Activated naive CD8-positive, alpha-beta T cell (primary cell): Measurements from ENCODE around the gene MACF1.
"Not testable (repeated sequence)": the region's sequence is repeated elsewhere in the genome, so short reads cannot be mapped to it uniquely, and the experiment has no call there.

Experiments used
- H3K27ac Mint-ChIP-seq: one replicate; pipeline ENCODE4 v1.8.0; 2021; ENCODE audit warnings: mixed read lengths
- H3K27me3 Mint-ChIP-seq: one replicate; pipeline ENCODE4 v1.8.0; 2021; ENCODE audit warnings: mixed read lengths
- H3K36me3 Mint-ChIP-seq: one replicate; pipeline ENCODE4 v1.8.0; 2021; ENCODE audit warnings: mixed read lengths
- H3K4me1 Mint-ChIP-seq: one replicate; pipeline ENCODE4 v1.8.0; 2021; ENCODE audit warnings: low read depth, mixed read lengths
- H3K4me3 Mint-ChIP-seq: one replicate; pipeline ENCODE4 v1.8.0; 2021; ENCODE audit warnings: mild to moderate bottlenecking, mixed read lengths
- H3K9me3 Mint-ChIP-seq: one replicate; pipeline ENCODE4 v1.8.0; 2021; ENCODE audit warnings: low read depth, mixed read lengths

MACF1 gene

DNA sequence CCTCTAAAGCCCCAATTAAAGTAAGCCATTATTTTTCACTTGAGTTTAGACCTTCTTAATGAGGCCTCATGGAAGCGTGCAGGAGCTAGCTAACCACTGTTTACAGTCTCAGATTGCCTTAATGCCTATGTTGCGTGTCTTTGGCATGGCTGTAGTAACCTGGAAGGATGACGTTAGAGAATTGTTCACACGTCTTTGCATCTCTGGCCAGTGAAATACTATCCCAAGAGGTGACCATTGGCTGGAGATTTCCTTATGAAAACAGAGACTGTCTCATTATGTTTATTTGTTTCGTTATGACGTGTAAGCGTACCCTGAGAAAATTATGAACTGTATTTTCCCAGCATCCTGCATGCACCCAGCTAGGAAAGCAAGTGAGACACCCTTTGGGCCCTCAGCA lies 268.3 kb downstream of the MACF1 start:
- no peak overlapping the region for H3K27ac Mint-ChIP-seq
- peaks cover 5% of the 10 kb centered on the region for H3K36me3 Mint-ChIP-seq
- no peaks in the 10 kb centered on the region for H3K4me1 Mint-ChIP-seq
- H3K9me3 Mint-ChIP-seq, result no peaks in the 10 kb centered on the region
- H3K4me3 Mint-ChIP-seq, result no peak overlapping the region
- H3K27me3 Mint-ChIP-seq, result no peaks in the 10 kb centered on the region

DNA sequence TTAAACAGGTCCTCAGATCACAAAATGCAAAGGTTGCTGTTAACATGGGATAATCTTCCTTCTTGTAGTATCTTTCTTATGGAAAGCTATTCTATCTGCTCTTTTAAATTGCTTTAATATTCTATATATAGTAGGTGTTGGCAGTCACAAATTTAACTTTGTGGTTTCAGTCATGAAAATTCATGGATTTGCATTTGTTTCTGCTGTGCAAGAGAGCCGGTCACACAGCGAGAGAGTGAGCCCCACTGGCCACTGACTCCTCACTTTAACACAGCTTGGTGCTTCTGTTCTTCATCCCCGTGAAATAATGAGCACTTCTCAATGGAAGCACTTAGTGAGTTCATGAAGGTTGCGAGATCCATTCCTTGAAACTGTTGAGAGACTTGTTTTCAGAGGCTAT lies 268.8 kb downstream of the MACF1 start:
- no peak overlapping the region for H3K4me3 Mint-ChIP-seq
- H3K9me3 Mint-ChIP-seq, result no peaks in the 10 kb centered on the region
- H3K27me3 Mint-ChIP-seq, result no peaks in the 10 kb centered on the region
- peaks cover 5% of the 10 kb centered on the region for H3K36me3 Mint-ChIP-seq
- no peaks in the 10 kb centered on the region for H3K4me1 Mint-ChIP-seq
- H3K27ac Mint-ChIP-seq, result no peak overlapping the region

DNA sequence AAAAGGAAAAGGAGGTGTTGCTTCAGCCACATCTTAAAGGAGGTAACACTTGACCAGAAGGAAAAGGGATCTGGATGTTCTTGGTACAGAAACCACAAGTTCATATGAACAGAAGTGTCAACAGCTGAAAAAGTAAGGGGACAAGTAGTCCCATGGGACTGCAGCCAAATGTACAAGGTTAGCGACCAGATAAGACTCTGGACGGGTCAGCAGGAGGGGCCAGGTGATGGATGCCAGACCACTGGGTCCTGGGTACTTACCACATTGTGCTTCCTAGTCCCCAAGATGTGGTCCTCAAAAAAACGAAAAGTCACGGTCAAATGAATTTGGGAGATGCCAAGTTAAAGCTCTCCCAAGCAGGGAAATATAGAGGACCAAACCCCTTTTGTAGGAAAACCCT lies 270.3 kb downstream of the MACF1 start:
- Mint-ChIP-seq H3K27ac (peak overlapping the region; percentile 5), H3K27me3 (no peaks in the 10 kb centered on the region), H3K36me3 (peaks cover 2% of the 10 kb centered on the region), H3K9me3 (no peaks in the 10 kb centered on the region), H3K4me1 (no peaks in the 10 kb centered on the region), H3K4me3 (no peak overlapping the region)

DNA sequence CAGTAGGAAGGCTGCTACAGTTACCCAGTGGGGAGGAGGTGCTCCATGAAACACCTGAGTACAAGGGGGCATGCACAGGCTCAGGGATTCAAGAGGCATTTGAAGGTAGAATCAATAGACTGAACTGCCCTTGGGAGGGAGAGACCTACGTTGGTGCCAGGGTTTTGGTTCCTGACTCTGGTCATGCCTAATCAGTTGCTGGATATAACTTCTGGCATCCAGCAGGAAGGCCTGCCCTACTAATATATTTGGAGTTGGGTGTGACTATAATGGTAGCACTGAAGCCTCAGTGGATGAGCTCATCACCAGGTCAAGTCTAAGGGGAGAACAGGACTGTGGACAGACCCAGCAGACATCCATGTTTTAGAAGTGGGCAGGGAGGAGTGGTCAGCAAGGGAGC lies 271.1 kb downstream of the MACF1 start:
- H3K27me3 Mint-ChIP-seq, H3K4me1 Mint-ChIP-seq, H3K9me3 Mint-ChIP-seq, H3K36me3 Mint-ChIP-seq, H3K27ac Mint-ChIP-seq, H3K4me3 Mint-ChIP-seq: not testable (repeated sequence)

DNA sequence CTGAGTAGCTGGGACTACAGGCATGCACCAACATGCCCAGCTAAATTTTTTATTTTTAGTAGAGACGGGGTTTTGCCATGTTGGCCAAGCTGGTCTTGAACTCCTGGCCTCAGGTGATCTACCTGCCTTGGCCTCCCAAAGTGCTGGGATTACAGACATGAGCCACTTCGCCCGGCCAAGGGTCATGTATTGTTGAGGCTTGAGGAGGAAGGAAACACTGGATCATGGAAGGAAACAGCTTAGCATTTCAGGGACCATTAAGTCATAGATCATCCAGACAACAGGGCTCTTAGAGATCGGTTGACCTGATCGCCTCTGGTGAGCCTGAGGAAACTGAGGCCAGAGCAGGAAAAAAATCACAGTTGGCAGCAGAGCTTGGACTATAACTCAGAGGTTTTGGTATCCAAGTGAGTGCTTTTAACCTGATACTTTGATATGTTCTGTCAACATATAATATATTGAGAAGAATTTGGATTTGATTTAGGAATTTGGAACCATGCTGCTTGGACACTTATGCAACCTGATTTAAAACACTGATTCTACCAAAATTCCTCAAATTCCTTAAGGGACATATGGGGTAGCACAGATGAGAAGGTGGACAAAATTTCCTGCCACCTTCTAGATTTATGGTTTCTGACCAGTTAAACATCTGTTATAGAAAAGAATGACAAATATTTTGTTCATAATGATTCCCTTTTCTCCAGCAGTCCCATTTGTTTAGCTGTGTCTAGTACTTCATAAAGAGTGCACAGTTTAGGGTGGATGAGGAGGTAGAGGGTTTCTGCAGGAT lies 273.8 kb downstream of the MACF1 start:
- no peaks in the 10 kb centered on the region for H3K4me1 Mint-ChIP-seq
- H3K27me3 Mint-ChIP-seq, result no peaks in the 10 kb centered on the region
- no peak overlapping the region for H3K4me3 Mint-ChIP-seq
- H3K9me3 Mint-ChIP-seq, result no peaks in the 10 kb centered on the region
- H3K36me3 Mint-ChIP-seq, result peaks cover 5% of the 10 kb centered on the region
- no peak overlapping the region for H3K27ac Mint-ChIP-seq

DNA sequence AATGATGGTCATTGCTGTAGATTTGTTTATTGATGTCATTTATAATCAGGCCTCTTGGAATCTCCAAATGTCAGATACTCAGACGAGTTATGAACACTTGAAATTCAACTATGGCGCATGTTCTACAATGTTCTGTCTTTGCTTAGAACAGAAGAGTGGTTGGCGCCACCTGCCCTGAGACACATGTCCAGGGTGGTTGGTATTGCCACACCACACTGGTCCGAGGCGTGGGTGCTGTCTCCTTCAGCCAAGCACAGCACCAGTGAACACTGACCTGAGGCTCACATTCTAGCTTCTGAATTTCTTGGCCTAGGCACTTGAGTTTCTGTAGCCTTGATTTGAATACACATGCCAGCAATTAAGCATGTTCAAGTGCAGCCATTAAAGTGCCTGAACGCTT lies 276.8 kb downstream of the MACF1 start:
- Mint-ChIP-seq H3K4me1 (no peaks in the 10 kb centered on the region), H3K36me3 (peaks cover 5% of the 10 kb centered on the region), H3K27ac (no peak overlapping the region), H3K4me3 (no peak overlapping the region), H3K27me3 (no peaks in the 10 kb centered on the region), H3K9me3 (no peaks in the 10 kb centered on the region)

DNA sequence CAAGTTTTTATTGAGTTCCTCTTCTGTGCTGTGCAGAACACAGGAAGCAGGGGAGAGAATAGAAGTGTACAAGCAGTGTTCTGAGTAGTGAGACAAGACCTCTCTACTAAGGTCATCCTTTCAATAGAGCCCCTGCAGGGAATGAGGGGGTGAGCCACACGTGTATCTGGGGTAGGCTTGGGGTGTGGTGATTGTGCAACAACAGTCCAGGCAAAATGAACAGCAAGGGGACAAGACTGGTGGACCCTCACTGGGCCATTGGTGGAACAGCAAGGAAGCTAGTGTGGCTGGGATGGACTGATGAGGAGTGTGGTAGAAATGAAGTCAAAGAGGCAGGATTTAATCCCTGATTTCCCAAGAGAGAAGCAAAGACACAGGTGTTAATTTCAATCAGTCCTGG lies 278.8 kb downstream of the MACF1 start:
- Mint-ChIP-seq H3K4me3 (no peak overlapping the region), H3K9me3 (no peaks in the 10 kb centered on the region), H3K36me3 (peaks cover 5% of the 10 kb centered on the region), H3K27me3 (no peaks in the 10 kb centered on the region), H3K4me1 (no peaks in the 10 kb centered on the region), H3K27ac (no peak overlapping the region)

DNA sequence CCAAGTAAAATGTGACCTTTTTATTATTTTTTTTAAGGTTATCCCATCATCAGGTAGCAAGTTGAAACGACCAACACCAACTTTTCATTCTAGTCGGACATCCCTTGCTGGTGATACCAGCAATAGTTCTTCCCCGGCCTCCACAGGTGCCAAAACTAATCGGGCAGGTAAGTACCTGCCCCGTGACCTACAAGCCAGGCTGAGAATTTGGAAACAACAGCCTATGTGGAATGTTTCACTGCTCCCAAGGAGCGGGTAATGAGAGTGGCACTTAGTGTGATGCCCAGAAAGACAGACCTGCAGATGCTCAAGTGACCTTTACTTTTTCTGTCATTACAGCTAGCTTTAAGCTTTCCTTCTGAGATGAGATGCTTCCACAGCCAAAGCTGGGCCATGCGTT lies 280.1 kb downstream of the MACF1 start:
- H3K36me3 Mint-ChIP-seq, result peaks cover 5% of the 10 kb centered on the region
- no peak overlapping the region for H3K27ac Mint-ChIP-seq
- no peaks in the 10 kb centered on the region for H3K27me3 Mint-ChIP-seq
- no peak overlapping the region for H3K4me3 Mint-ChIP-seq
- H3K9me3 Mint-ChIP-seq, result no peaks in the 10 kb centered on the region
- no peaks in the 10 kb centered on the region for H3K4me1 Mint-ChIP-seq

DNA sequence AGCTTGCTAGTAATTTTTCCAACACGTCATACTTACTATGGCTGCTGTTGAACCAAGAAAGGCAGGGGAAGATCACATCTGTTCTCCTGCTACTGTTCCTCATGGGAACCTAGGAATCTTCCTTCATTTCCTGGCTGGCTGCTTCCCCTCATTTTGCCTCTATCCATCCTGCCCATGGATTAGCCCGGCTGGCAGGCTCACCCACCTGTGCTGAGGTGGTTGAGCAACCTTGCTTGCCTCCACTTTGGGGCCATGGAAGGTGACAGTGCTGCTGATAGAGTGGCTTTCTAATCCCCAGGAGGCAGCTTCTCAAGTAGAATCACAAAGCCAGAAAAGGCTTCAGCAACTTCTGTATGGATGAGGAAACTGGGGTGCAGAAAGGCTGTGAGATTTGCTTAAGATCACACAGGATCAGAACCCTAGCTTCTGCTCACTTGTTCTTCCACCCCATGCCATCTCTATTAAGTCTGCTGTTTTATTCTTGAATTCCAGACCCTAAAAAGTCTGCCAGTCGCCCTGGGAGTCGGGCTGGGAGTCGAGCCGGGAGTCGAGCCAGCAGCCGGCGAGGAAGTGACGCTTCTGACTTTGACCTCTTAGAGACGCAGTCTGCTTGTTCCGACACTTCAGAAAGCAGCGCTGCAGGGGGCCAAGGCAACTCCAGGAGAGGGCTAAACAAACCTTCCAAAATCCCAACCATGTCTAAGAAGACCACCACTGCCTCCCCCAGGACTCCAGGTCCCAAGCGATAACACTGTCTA lies 280.7 kb downstream of the MACF1 start:
- Mint-ChIP-seq H3K27ac (no peak overlapping the region), H3K4me3 (no peak overlapping the region), H3K27me3 (no peaks in the 10 kb centered on the region), H3K9me3 (no peaks in the 10 kb centered on the region), H3K4me1 (no peaks in the 10 kb centered on the region), H3K36me3 (peaks cover 5% of the 10 kb centered on the region)

DNA sequence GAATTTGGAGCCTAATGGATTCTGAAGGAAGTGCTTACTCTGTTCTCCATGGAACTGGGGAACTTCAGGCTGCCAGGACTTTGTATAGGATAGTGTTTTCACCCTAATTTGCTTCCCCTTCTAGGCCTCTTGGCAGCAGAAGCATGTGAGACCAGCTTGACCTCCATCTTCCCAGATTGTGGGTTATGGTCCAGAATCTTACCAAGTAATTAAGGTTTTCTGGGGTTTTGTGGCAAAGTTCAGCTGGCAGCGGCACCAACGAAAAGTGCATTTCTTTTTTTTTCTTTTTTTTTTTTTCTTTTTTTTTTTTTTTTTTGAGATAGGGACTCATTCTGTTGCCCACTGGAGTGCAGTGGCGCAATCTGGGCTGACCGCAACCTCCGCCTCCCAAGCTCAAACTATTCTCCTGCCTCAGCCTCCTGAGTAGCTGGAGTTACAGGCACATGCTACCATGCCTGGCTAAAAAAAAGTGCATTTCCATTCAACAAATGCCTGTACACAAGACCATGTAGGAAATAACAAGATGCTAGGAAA lies 283.6 kb downstream of the MACF1 start:
- H3K9me3 Mint-ChIP-seq, result no peaks in the 10 kb centered on the region
- H3K27me3 Mint-ChIP-seq, result peaks cover 5% of the 10 kb centered on the region
- H3K4me3 Mint-ChIP-seq, result no peak overlapping the region
- H3K36me3 Mint-ChIP-seq, result no peaks in the 10 kb centered on the region
- H3K27ac Mint-ChIP-seq, result no peak overlapping the region
- H3K4me1 Mint-ChIP-seq, result peaks cover 2% of the 10 kb centered on the region

DNA sequence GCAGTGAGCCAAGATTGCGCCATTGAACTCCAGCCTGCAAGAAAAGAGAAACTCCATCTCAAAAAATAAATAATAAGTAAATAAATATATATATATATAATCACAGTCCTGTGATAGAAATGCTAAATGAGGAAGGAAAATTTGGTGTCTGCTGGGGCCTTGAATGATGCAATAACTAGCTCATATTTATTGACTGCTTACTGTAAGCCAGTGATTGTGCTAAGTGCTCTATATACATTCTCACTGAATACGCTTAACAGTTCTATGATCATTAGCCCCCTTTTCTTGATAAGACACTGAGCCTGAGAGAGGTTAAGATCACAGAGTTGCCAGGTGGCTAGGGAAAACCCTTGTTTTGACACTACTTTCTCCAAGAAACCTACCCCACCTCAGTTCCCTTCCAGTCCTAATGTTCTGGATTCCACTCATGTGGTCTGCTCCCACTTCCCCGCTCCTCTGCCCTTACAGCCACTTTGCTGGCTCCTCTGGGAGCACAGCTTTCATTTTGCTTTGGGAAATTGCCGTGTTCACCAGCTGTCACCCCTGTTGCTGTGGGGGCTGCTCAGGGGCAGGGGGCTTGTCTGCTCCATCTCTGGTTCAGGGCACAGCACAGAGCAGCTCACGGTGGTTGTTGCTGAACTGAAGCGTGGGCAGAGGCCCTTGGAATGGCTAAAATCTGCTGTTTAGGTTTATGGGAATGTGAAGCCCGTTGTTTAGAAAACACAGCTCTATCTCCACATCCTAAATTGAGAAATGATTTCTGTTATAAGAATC lies 284.5 kb downstream of the MACF1 start:
- peaks cover 9% of the 10 kb centered on the region for H3K27me3 Mint-ChIP-seq
- H3K27ac Mint-ChIP-seq, result no peak overlapping the region
- H3K9me3 Mint-ChIP-seq, result no peaks in the 10 kb centered on the region
- no peak overlapping the region for H3K4me3 Mint-ChIP-seq
- peaks cover 2% of the 10 kb centered on the region for H3K4me1 Mint-ChIP-seq
- H3K36me3 Mint-ChIP-seq, result no peaks in the 10 kb centered on the region

DNA sequence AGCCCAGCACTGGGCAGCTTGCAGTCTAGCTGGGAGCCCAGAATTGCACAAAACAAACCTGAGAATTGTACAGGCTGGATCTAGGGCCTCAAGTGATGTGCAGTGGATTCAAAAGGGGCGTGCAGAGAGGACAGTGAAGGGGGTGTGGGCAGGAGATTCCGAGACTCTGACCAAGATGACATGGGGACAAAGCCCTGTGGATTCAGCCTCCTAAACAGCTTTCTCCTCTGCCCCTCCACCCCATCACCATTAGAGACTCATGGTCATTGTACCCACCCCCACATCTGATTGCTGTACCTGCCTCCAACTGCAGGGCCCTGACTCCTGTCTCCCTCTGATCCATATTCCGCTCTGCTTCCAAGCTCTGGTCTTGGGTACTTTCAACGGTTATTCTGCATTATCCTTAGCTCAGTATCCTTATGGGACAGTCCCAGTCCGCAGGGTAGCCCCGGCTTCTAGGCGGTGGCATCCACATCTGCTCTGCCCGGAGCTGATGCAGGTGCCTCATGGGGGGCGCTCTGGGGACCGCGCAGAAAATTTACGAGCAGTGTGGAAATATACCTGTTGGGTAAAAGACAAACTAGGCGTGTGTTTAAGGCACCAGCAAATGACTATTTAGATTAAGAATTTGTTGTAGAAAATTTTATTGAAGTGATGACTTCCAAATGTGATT lies 285.2 kb downstream of the MACF1 start:
- Mint-ChIP-seq H3K9me3 (no peaks in the 10 kb centered on the region), H3K27ac (no peak overlapping the region), H3K27me3 (peaks cover 15% of the 10 kb centered on the region), H3K4me1 (peaks cover 2% of the 10 kb centered on the region), H3K4me3 (no peak overlapping the region), H3K36me3 (no peaks in the 10 kb centered on the region)

DNA sequence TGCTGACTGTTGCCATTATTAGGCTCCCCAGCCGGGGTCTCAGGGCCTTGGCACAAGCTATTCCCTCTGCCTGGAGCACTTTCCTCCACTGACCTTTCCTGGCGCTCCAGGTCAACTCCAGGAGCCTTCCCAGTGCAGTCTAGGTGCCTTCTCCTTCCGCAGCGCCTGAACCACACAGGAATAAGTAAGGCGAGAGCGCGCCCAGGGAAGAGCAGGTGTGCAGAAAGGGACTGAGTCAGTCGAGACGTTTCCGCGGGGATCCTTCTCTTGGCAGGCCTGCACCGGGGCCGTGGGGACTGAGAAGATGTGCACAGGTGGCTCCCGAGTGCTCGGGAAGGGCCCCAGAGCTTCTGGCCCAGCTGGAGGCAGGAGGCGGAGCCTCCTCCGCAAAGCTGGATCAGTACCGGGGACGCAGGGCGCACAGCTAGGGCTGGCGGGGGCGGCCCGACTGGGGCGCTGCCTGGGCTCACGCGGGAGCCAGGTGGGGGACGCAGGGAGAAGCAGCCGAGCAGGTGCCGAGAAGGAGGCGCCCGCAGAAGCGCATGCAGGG lies 286.2 kb downstream of the MACF1 start:
- H3K4me1 Mint-ChIP-seq, result peaks cover 2% of the 10 kb centered on the region
- H3K27me3 Mint-ChIP-seq, result peaks cover 15% of the 10 kb centered on the region
- H3K36me3 Mint-ChIP-seq, result no peaks in the 10 kb centered on the region
- H3K27ac Mint-ChIP-seq, result no peak overlapping the region
- no peaks in the 10 kb centered on the region for H3K9me3 Mint-ChIP-seq
- H3K4me3 Mint-ChIP-seq, result peak overlapping the region; percentile 59

DNA sequence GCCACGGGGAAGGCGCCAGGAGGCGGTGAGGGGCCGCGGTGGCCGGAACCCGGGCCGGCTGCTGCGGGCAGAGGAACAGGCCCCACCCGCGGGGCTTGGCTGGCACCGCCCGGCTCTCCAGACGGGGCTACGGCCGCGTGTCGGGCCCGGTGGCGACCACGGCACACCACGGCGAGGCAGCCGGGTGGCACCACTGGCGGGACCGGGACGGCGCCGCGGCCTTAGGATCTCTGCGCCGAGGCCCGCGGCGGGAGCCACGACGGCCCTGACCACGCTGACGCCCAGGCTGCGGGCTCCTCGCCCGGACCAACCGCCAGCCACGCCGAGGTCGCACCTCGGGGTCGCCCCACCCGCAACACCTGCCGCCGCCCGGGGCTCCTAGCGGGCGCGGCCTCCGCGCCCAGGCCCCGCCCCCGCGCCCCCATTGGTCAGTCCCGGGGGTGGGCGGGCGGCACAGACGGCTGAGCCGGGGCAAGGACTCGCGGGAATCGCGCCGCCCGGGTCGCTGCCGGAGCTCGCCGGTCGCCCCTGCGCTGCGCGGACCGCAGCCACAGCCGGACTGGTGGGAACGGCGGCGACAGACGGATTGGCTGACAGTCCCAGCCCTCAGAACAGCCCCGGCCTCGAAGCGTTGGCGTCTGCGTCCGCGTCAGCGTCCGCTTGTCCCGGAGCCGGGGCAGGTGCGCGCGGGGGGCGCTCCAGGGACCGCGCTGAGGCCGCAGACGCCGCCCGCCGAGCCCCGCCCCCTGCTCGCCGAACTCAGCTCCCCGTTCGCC lies 286.8 kb downstream of the MACF1 start, which contains the start of gene BMP8A:
TSS of gene BMP8A (plus strand) at position 491 of the 776 bp plus-strand sequence. CDS start 356 bp downstream, outside the sequence.
- Mint-ChIP-seq H3K36me3 (no peaks in the 10 kb centered on the region), H3K4me1 (peaks cover 2% of the 10 kb centered on the region), H3K27me3 (peaks cover 15% of the 10 kb centered on the region), H3K27ac (no peak within 1 kb of the TSS), H3K9me3 (no peaks in the 10 kb centered on the region), H3K4me3 (peak within 1 kb of the TSS; percentile 69)
